Measurements from ENCODE around the gene ASB2. TPM values are rescaled to one million over a fixed set of nuclear protein-coding genes. Genes with fewer than 3 reads are reported as not detected.

The ASB2 gene
- total RNA-seq, 2 donors from 2014 or later, result 10.3 to 17.4 TPM

DNA sequence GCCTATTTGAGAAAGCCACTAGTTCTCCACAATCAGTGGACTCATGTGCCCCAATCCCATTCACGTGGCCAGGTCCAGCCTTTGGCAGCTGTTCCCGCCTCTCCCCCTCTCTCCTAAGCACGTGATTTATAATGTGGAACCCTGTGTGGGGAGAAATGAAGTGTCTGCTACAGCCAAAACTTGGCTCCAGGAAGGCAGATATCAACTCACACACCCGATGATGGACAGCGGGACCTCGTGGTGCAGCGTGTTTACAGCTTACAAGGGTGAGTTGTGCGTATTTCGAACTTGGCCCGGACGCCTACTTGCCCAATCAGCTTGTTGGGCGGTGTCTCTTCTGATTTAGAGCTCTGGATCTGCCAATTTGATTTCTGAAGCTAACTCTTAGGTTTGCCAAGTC, 87.4 kb downstream of the ASB2 start:
- Histone ChIP-seq H3K9me3 (no peaks in the 10 kb centered on the region), H3K27me3 (replicated peaks; ENCODE audit: insufficient read depth) (peaks cover 3% of the 10 kb centered on the region), H3K4me3 (no peak overlapping the region), H3K27ac (no peak overlapping the region), H3K36me3 (no peaks in the 10 kb centered on the region), H3K4me1 (replicated peaks) (no peaks in the 10 kb centered on the region)
- WGBS, result 61% methylated on average over 12 of the region's 12 CpGs
- intact Hi-C loops (cut with DNase I), result no loop called here
- DNase-seq (ENCODE audit: low spot score), result no peak
- no peak for TF ChIP-seq POLR2A (IDR thresholded peaks at IDR 0.05)
- no peak for TF ChIP-seq POLR2AphosphoS5 (IDR thresholded peaks at IDR 0.05)
- TF ChIP-seq, protein P1, sequence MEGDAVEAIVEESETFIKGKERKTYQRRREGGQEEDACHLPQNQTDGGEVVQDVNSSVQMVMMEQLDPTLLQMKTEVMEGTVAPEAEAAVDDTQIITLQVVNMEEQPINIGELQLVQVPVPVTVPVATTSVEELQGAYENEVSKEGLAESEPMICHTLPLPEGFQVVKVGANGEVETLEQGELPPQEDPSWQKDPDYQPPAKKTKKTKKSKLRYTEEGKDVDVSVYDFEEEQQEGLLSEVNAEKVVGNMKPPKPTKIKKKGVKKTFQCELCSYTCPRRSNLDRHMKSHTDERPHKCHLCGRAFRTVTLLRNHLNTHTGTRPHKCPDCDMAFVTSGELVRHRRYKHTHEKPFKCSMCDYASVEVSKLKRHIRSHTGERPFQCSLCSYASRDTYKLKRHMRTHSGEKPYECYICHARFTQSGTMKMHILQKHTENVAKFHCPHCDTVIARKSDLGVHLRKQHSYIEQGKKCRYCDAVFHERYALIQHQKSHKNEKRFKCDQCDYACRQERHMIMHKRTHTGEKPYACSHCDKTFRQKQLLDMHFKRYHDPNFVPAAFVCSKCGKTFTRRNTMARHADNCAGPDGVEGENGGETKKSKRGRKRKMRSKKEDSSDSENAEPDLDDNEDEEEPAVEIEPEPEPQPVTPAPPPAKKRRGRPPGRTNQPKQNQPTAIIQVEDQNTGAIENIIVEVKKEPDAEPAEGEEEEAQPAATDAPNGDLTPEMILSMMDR (IDR thresholded peaks at IDR 0.05), result no peak

- Histone ChIP-seq H3K27me3 (replicated peaks; ENCODE audit: insufficient read depth) (peaks cover 3% of the 10 kb centered on the region), H3K4me1 (replicated peaks) (no peaks in the 10 kb centered on the region), H3K4me3 (no peak overlapping the region), H3K9me3 (no peaks in the 10 kb centered on the region), H3K27ac (no peak overlapping the region), H3K36me3 (no peaks in the 10 kb centered on the region)
- DNase-seq (ENCODE audit: low spot score), result no peak
- no peak for TF ChIP-seq POLR2A (IDR thresholded peaks at IDR 0.05)
- TF ChIP-seq, protein P1 (IDR thresholded peaks at IDR 0.05), result no peak
- no peak for TF ChIP-seq POLR2AphosphoS5 (IDR thresholded peaks at IDR 0.05)
- WGBS, result 90% methylated on average over 1 of the region's 1 CpG
- intact Hi-C loops (cut with DNase I), result no loop called here
Measured at GRCh38 chr14:93884950-93885349, 91.4 kb downstream of the ASB2 start.

Small RNAs within 50 kb of the gene (microRNA-seq; reads per million reads assigned to microRNA genes)
- gene MIR4506, result 0.25 reads per million

Small RNAs within 50 kb of the gene (small RNA-seq; reads per million reads assigned to genes)
- gene MIR4506, result 0 reads per million in 2 donors

Other genes with a start within 250 kb of the ASB2 start
- gene PRIMA1, start 188.1 kb downstream of the ASB2 start, total RNA-seq, result 1 to 10 TPM; 3.6 to 9.8 TPM
- 1 to 10 TPM in 1 of 2 donors, not detected in 1; 3.1 TPM for gene FAM181A, start 49.2 kb downstream of the ASB2 start, total RNA-seq
- not detected for gene CCDC197, start 20.7 kb upstream of the ASB2 start, total RNA-seq
- 1 to 10 TPM; 1.5 to 3.0 TPM for gene OTUB2, start 49.8 kb upstream of the ASB2 start, total RNA-seq
- gene DDX24, start 104.6 kb upstream of the ASB2 start, total RNA-seq, result 100 to 1,000 TPM; 136 to 393 TPM
- gene IFI27L1, start 104.7 kb upstream of the ASB2 start, total RNA-seq, result 100 to 1,000 TPM in 1 of 2 donors, 10 to 100 TPM in 1; 11.1 to 138 TPM
- 100 to 1,000 TPM in 1 of 2 donors, 10 to 100 TPM in 1; 88.4 to 529 TPM for gene IFI27, start 134.2 kb upstream of the ASB2 start, total RNA-seq
- gene IFI27L2, start 153.0 kb upstream of the ASB2 start, total RNA-seq, result 100 to 1,000 TPM in 1 of 2 donors, 10 to 100 TPM in 1; 23.3 to 118 TPM
- 1 to 10 TPM in 1 of 2 donors, under 1 TPM in 1; 0.32 to 9.5 TPM for gene PPP4R4, start 197.8 kb upstream of the ASB2 start, total RNA-seq

All from prostate gland (tissue), 2 donors.